ENCODE results near the gene DLGAP5.

DNA sequence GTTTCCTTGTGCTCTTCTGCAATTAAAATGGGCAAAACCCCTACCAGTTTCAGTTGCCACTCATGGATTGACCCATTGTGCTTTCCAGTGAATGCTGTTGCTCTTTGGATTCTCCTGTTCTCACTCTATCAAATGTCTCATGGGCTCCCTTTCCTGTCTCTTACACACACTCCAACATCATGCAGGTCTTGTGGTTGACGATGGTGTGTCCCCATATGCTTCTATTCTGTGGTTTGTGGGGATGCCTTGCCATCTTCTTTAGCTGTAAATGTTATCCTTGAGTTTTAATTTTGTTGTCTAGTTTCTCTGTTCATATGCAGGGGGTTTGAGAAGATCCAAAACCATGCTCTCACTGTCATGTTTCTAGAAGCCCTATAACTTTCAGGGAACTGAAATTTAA is 47.9 kb upstream of the DLGAP5 start:
- no peak for TF ChIP-seq GATA2 (IDR thresholded peaks at IDR 0.05; ENCODE audit: low read depth, low read length)
- no peak for TF ChIP-seq GATA3 (IDR thresholded peaks at IDR 0.05; ENCODE audit: low read depth, low read length)

Data from SH-SY5Y (cell line).